D721Med (cell line): Measurements from ENCODE around the gene KCNB1.

Experiments used
- DNase-seq: peaks from one replicate; pipeline ENCODE4 v3.0.0; 2011; ENCODE audit warnings: low spot score; ENCODE audit not compliant: insufficient read length
- FAIRE-seq: peaks from 2 replicates; lab custom pipeline; 2011; peaks lifted over from hg19 to GRCh38; lab: Jason Lieb, UNC
- CTCF ChIP-seq: IDR thresholded peaks from 2 replicates; pipeline ENCODE4 v1.5.1; 2012; ENCODE audit warnings: mild to moderate bottlenecking, control low read depth; ENCODE audit not compliant: insufficient read depth; ENCODE audit errors: missing control alignments

KCNB1 gene

GRCh38 chr20:49361862-49362660 is 120.4 kb downstream of the KCNB1 start:
- no peak for TF ChIP-seq CTCF
- FAIRE-seq, result no peak

GRCh38 chr20:49360242-49360968 is 122.1 kb downstream of the KCNB1 start:
- DNase-seq (no peak), FAIRE-seq (no peak)
- no peak for TF ChIP-seq CTCF

More at GRCh38 chr20:49361862-49362660, 120.4 kb downstream of the KCNB1 start:
- DNase-seq, result no peak

- no peak for FAIRE-seq
- TF ChIP-seq CTCF, result no peak
- DNase-seq, result no peak
Observed at GRCh38 chr20:49356676-49357075, 125.8 kb downstream of the KCNB1 start.

DNA sequence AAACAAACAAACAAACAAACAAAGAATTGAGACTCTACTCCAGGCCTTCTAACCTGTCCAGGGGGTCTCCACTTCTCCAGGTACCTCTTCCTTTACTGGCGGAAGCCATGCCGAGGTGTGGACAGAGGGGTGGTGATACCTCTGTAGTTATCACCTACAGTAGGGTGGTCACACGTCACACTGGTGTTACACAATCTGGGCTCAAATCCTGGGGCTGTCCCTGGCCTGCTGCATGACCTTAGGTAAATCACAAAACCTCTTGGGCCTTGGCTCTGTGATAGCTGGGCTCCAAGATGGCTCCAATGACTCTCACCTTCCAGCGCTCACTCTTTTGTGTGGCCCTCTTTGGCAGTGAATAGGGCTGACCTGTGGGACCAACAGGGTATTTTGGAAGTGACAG is 127.8 kb downstream of the KCNB1 start:
- no peak for DNase-seq
- FAIRE-seq, result no peak
- no peak for TF ChIP-seq CTCF

GRCh38 chr20:49353348-49353747 is 129.1 kb downstream of the KCNB1 start:
- no peak for TF ChIP-seq CTCF
- no peak for FAIRE-seq
- DNase-seq, result no peak

DNA sequence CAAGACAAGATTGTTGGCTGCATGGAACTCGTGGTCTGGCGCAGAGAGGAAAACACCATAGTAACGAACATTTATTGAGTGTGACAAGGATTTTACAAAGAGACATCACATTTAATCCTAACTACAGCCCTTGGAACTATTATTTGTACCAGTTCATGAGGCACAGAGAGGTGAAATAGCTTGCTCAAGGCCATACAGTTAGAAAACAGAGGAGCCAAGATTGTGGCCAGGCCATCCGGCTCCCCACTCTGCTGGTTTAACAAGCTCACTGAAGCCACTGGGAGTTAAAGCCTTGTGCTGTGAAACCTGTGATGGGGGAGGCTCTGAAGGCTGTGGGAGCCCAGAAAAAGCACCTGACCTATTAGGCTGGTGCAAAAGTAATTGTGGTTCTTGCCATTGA is 129.7 kb downstream of the KCNB1 start:
- DNase-seq (no peak), FAIRE-seq (no peak)
- TF ChIP-seq CTCF, result no peak

- no peak for TF ChIP-seq CTCF
- no peak for FAIRE-seq
- DNase-seq, result no peak
Observed at GRCh38 chr20:49351775-49352174, 130.7 kb downstream of the KCNB1 start.
